ENCODE results near the gene TMLHE.
A peak's percentile ranks its signal among the peaks of the same experiment; 100 is the strongest.
"Not testable (repeated sequence)": the region's sequence is repeated elsewhere in the genome, so short reads cannot be mapped to it uniquely, and the experiment has no call there.

TMLHE gene

GRCh38 chrX:155613927-155614559 is 1.3 kb upstream of the TMLHE start:
- Histone ChIP-seq H3K9me3 (ENCODE audit: control insufficient read depth in 1 of 2, low read length in 2 of 2) (no peaks in the 10 kb centered on the region), H3K4me1 (ENCODE audit: control insufficient read depth in 1 of 2, insufficient read depth in 2 of 2, low read length in 2 of 2) (no peaks in the 10 kb centered on the region), H3K36me3 (ENCODE audit: control insufficient read depth in 1 of 2, insufficient read depth in 2 of 2, low read length in 2 of 2) (no peaks in the 10 kb centered on the region), H3K9ac (ENCODE audit: low read depth in 1 of 2, low read length in 2 of 2) (no peak overlapping the region), H3K4me3 (ENCODE audit: low read depth in 1 of 2, low read length in 2 of 2) (no peak overlapping the region), H3K27ac (ENCODE audit: low read depth, low read length) (no peak overlapping the region), H3K27me3 (ENCODE audit: control insufficient read depth in 1 of 2, insufficient read depth in 2 of 2, low read length in 2 of 2) (no peaks in the 10 kb centered on the region)

DNA sequence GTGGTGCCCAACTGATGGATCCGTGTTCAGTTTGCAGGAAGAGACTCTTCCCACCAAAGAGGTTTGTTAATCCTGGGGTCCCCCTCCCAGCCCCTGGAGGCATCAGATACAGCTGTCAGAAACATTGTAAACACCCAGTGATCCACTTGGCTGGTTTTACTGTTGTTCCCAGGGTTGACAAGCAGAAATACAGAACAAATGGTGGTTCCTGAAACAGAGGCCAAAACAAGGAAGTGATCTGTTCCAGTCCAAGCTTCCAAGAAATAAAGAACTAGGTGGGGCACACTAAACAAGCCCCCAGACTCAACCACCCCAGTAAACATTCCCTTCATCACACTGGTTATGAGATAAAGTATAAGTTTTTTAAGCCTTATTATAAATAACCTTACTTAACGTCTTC is 1.4 kb downstream of the TMLHE start:
- Histone ChIP-seq H3K4me3 (ENCODE audit: low read depth in 1 of 2, low read length in 2 of 2) (peak overlapping the region; percentile 88), H3K27me3 (ENCODE audit: control insufficient read depth in 1 of 2, insufficient read depth in 2 of 2, low read length in 2 of 2) (no peaks in the 10 kb centered on the region), H3K9me3 (ENCODE audit: control insufficient read depth in 1 of 2, low read length in 2 of 2) (no peaks in the 10 kb centered on the region), H3K36me3 (ENCODE audit: control insufficient read depth in 1 of 2, insufficient read depth in 2 of 2, low read length in 2 of 2) (no peaks in the 10 kb centered on the region), H3K27ac (ENCODE audit: low read depth, low read length) (no peak overlapping the region), H3K9ac (ENCODE audit: low read depth in 1 of 2, low read length in 2 of 2) (peak overlapping the region in 1 of 2 donors; percentile 93), H3K4me1 (ENCODE audit: control insufficient read depth in 1 of 2, insufficient read depth in 2 of 2, low read length in 2 of 2) (no peaks in the 10 kb centered on the region)

GRCh38 chrX:155592981-155593380 is 19.8 kb downstream of the TMLHE start:
- Histone ChIP-seq H3K36me3 (ENCODE audit: control insufficient read depth in 1 of 2, insufficient read depth in 2 of 2, low read length in 2 of 2) (no peaks in the 10 kb centered on the region), H3K27ac (ENCODE audit: low read depth, low read length) (no peak overlapping the region), H3K9me3 (ENCODE audit: control insufficient read depth in 1 of 2, low read length in 2 of 2) (peaks cover 5 to 12% of the 10 kb centered on the region in 2 donors)

DNA sequence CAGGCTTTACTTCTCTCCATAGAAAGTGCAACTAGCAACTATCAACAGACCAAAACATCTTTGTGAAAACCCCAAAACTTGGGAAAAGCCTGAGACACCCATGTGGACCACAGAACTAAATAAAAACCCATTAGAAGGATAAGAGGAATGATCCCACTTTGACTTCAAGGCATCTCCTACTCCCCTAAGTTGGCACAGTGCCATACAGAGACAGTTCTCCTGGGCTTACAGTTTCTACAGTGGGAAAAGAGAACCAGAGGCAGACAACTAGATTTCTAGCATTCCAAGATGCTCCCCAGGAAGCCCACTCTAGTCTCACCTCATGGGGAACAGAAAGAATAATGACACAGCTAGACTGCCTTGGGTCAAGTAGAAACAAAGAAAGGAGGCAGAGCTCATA is 20.4 kb downstream of the TMLHE start:
- Histone ChIP-seq H3K9ac (ENCODE audit: low read depth in 1 of 2, low read length in 2 of 2) (no peak overlapping the region), H3K27me3 (ENCODE audit: control insufficient read depth in 1 of 2, insufficient read depth in 2 of 2, low read length in 2 of 2) (no peaks in the 10 kb centered on the region), H3K4me1 (ENCODE audit: control insufficient read depth in 1 of 2, insufficient read depth in 2 of 2, low read length in 2 of 2) (no peaks in the 10 kb centered on the region), H3K9me3 (ENCODE audit: control insufficient read depth in 1 of 2, low read length in 2 of 2) (peaks cover 5 to 15% of the 10 kb centered on the region in 2 donors), H3K4me3 (ENCODE audit: low read depth in 1 of 2, low read length in 2 of 2) (no peak overlapping the region), H3K27ac (ENCODE audit: low read depth, low read length) (no peak overlapping the region), H3K36me3 (ENCODE audit: control insufficient read depth in 1 of 2, insufficient read depth in 2 of 2, low read length in 2 of 2) (no peaks in the 10 kb centered on the region)

More at GRCh38 chrX:155592981-155593380, 19.8 kb downstream of the TMLHE start:
- no peaks in the 10 kb centered on the region for H3K4me1 ChIP-seq (ENCODE audit: control insufficient read depth in 1 of 2, insufficient read depth in 2 of 2, low read length in 2 of 2)
- no peak overlapping the region for H3K9ac ChIP-seq (ENCODE audit: low read depth in 1 of 2, low read length in 2 of 2)
- H3K4me3 ChIP-seq (ENCODE audit: low read depth in 1 of 2, low read length in 2 of 2) = no peak overlapping the region
- H3K27me3 ChIP-seq (ENCODE audit: control insufficient read depth in 1 of 2, insufficient read depth in 2 of 2, low read length in 2 of 2) = no peaks in the 10 kb centered on the region

DNA sequence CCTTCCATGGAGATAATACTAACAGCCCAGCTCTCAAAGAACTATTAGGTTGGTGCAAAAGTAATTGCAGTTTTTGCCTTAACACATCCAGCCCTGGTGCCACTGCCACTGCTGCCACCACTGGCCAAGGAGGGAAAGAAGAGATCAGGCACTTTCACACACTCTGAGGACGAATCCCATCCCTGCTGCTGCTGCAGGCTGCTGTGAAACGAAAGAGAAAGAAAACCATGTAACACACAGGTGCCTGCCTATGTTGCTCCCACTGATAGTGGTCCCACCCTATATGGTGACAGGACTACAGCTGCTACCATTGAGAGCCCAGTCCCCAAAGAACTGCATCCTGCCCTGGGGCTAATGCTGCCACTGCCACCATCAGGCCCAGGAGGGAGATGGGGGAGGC is 35.1 kb downstream of the TMLHE start:
- no peak overlapping the region for H3K4me3 ChIP-seq (ENCODE audit: low read depth in 1 of 2, low read length in 2 of 2)
- H3K9ac ChIP-seq (ENCODE audit: low read depth in 1 of 2, low read length in 2 of 2) = no peak overlapping the region
- no peak overlapping the region for H3K27ac ChIP-seq (ENCODE audit: low read depth, low read length)
- no peaks in the 10 kb centered on the region for H3K27me3 ChIP-seq (ENCODE audit: control insufficient read depth in 1 of 2, insufficient read depth in 2 of 2, low read length in 2 of 2)
- H3K9me3 ChIP-seq (ENCODE audit: control insufficient read depth in 1 of 2, low read length in 2 of 2) = no peaks in the 10 kb centered on the region
- no peaks in the 10 kb centered on the region for H3K36me3 ChIP-seq (ENCODE audit: control insufficient read depth in 1 of 2, insufficient read depth in 2 of 2, low read length in 2 of 2)
- H3K4me1 ChIP-seq (ENCODE audit: control insufficient read depth in 1 of 2, insufficient read depth in 2 of 2, low read length in 2 of 2) = no peaks in the 10 kb centered on the region

DNA sequence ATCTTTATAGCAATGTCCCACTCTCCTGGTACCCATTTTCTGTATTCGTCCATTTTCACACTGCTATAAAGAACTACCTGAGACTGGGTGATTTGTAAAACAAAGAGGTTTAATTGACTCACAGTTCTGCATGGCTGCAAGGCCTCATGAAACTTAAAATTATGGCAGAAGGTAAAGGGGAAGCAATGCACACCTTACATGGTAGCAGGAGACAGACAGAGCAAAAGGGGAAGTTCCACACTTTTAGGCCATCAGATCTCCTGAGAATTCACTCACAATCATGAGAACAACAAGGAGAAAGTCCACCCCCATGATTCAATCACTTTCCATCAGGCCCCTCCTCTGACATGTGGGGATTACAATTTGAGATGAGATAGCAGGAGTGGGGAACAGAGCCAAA is 49.7 kb downstream of the TMLHE start:
- Histone ChIP-seq H3K9ac (ENCODE audit: low read depth in 1 of 2, low read length in 2 of 2) (no peak overlapping the region), H3K9me3 (ENCODE audit: control insufficient read depth in 1 of 2, low read length in 2 of 2) (no peaks in the 10 kb centered on the region), H3K27ac (ENCODE audit: low read depth, low read length) (no peak overlapping the region), H3K36me3 (ENCODE audit: control insufficient read depth in 1 of 2, insufficient read depth in 2 of 2, low read length in 2 of 2) (no peaks in the 10 kb centered on the region), H3K4me1 (ENCODE audit: control insufficient read depth in 1 of 2, insufficient read depth in 2 of 2, low read length in 2 of 2) (no peaks in the 10 kb centered on the region), H3K4me3 (ENCODE audit: low read depth in 1 of 2, low read length in 2 of 2) (no peak overlapping the region), H3K27me3 (ENCODE audit: control insufficient read depth in 1 of 2, insufficient read depth in 2 of 2, low read length in 2 of 2) (no peaks in the 10 kb centered on the region)

DNA sequence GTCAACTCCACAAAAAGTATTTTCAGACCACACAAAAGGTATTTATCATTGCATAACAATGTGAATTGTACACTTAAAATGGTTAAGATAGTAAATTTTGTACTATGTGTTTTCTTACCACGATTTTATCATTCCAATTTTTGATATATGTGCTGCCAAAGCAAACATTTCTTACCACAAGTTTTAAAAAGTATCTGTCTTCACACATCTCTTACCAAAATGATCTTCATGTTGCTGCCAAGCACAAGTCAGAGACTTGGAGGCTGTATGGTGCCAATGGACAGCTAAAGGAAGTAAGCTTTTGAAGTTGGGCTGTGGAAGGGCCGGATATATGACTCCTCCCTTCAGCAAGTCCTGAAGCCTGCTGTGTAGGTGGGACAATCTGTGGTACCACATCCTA is 67.9 kb downstream of the TMLHE start:
- peaks cover 4 to 13% of the 10 kb centered on the region in 2 donors for H3K36me3 ChIP-seq (ENCODE audit: control insufficient read depth in 1 of 2, insufficient read depth in 2 of 2, low read length in 2 of 2)
- H3K9me3 ChIP-seq (ENCODE audit: control insufficient read depth in 1 of 2, low read length in 2 of 2) = peaks cover 0 to 12% of the 10 kb centered on the region in 2 donors
- H3K4me3 ChIP-seq (ENCODE audit: low read depth in 1 of 2, low read length in 2 of 2) = no peak overlapping the region
- no peak overlapping the region for H3K27ac ChIP-seq (ENCODE audit: low read depth, low read length)
- H3K9ac ChIP-seq (ENCODE audit: low read depth in 1 of 2, low read length in 2 of 2) = no peak overlapping the region
- H3K27me3 ChIP-seq (ENCODE audit: control insufficient read depth in 1 of 2, insufficient read depth in 2 of 2, low read length in 2 of 2) = no peaks in the 10 kb centered on the region
- no peaks in the 10 kb centered on the region for H3K4me1 ChIP-seq (ENCODE audit: control insufficient read depth in 1 of 2, insufficient read depth in 2 of 2, low read length in 2 of 2)

- no peak overlapping the region for H3K4me3 ChIP-seq (ENCODE audit: low read depth in 1 of 2, low read length in 2 of 2)
- no peaks in the 10 kb centered on the region for H3K9me3 ChIP-seq (ENCODE audit: control insufficient read depth in 1 of 2, low read length in 2 of 2)
Observed at GRCh38 chrX:155535866-155536265, 76.9 kb downstream of the TMLHE start.

DNA sequence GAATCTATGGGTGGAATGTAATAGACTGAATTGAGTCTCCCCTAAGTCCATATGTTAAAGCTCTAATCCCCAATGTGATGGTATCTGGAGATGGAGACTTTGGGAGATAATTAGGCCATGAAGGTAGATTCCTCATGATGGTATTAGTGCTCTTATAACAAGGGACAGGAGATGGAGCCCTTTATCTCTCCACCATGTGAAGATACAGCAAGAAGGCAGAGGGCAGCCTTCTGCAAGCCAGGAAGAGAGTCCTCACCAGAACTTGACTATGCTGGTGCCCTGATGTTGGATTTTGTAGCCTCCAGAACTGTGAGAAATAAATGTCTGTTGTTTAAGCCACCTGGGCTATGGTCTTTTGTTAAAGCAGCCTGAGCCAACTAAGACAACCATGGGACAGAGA is 78.0 kb downstream of the TMLHE start:
- Histone ChIP-seq H3K27me3 (ENCODE audit: control insufficient read depth in 1 of 2, insufficient read depth in 2 of 2, low read length in 2 of 2) (no peaks in the 10 kb centered on the region), H3K36me3 (ENCODE audit: control insufficient read depth in 1 of 2, insufficient read depth in 2 of 2, low read length in 2 of 2) (peaks cover 2 to 4% of the 10 kb centered on the region in 2 donors), H3K9ac (ENCODE audit: low read depth in 1 of 2, low read length in 2 of 2) (no peak overlapping the region), H3K4me3 (ENCODE audit: low read depth in 1 of 2, low read length in 2 of 2) (no peak overlapping the region), H3K27ac (ENCODE audit: low read depth, low read length) (no peak overlapping the region), H3K4me1 (ENCODE audit: control insufficient read depth in 1 of 2, insufficient read depth in 2 of 2, low read length in 2 of 2) (no peaks in the 10 kb centered on the region), H3K9me3 (ENCODE audit: control insufficient read depth in 1 of 2, low read length in 2 of 2) (no peaks in the 10 kb centered on the region)

More at GRCh38 chrX:155535866-155536265, 76.9 kb downstream of the TMLHE start:
- Histone ChIP-seq H3K36me3 (ENCODE audit: control insufficient read depth in 1 of 2, insufficient read depth in 2 of 2, low read length in 2 of 2) (peaks cover 0 to 4% of the 10 kb centered on the region in 2 donors), H3K9ac (ENCODE audit: low read depth in 1 of 2, low read length in 2 of 2) (no peak overlapping the region), H3K4me1 (ENCODE audit: control insufficient read depth in 1 of 2, insufficient read depth in 2 of 2, low read length in 2 of 2) (no peaks in the 10 kb centered on the region), H3K27me3 (ENCODE audit: control insufficient read depth in 1 of 2, insufficient read depth in 2 of 2, low read length in 2 of 2) (no peaks in the 10 kb centered on the region), H3K27ac (ENCODE audit: low read depth, low read length) (no peak overlapping the region)

DNA sequence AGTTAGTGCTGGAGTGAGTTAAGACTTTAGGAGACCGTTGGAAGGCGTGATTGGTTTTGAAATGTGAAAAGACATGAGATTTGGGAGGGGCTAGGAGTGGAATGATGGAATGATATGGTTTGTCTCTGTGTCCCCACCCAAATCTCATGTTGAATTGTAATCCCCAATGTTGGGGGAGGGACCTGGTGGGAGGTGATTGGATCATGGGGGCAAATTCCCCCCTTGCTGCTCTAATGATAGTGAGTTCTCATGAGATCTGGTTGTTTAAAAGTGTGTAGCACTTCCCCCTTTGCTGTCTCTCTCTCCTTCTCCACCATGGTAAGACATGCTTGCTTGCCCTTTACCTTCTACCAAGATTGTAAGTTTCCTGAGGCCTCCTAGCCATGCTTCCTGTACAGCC is 85.7 kb downstream of the TMLHE start:
- H3K27me3 ChIP-seq (ENCODE audit: control insufficient read depth in 1 of 2, insufficient read depth in 2 of 2, low read length in 2 of 2); H3K9ac ChIP-seq (ENCODE audit: low read depth in 1 of 2, low read length in 2 of 2); H3K27ac ChIP-seq (ENCODE audit: low read depth, low read length); H3K4me1 ChIP-seq (ENCODE audit: control insufficient read depth in 1 of 2, insufficient read depth in 2 of 2, low read length in 2 of 2); H3K4me3 ChIP-seq (ENCODE audit: low read depth in 1 of 2, low read length in 2 of 2); H3K9me3 ChIP-seq (ENCODE audit: control insufficient read depth in 1 of 2, low read length in 2 of 2): not testable (repeated sequence)
- peaks cover 4 to 19% of the 10 kb centered on the region in 2 donors for H3K36me3 ChIP-seq (ENCODE audit: control insufficient read depth in 1 of 2, insufficient read depth in 2 of 2, low read length in 2 of 2)
